GM21360 (cell line): ENCODE results near the gene CHST5.
"Not testable (repeated sequence)": the region's sequence is repeated elsewhere in the genome, so short reads cannot be mapped to it uniquely, and the experiment has no call there.

Source experiments
- ATAC-seq: cut with Tn5 transposase; IDR thresholded peaks from one replicate; pipeline ENCODE4 v1.9.1; 2021; ENCODE audit warnings: mild to moderate bottlenecking, moderate library complexity; ENCODE audit not compliant: unreplicated experiment

Gene CHST5

DNA sequence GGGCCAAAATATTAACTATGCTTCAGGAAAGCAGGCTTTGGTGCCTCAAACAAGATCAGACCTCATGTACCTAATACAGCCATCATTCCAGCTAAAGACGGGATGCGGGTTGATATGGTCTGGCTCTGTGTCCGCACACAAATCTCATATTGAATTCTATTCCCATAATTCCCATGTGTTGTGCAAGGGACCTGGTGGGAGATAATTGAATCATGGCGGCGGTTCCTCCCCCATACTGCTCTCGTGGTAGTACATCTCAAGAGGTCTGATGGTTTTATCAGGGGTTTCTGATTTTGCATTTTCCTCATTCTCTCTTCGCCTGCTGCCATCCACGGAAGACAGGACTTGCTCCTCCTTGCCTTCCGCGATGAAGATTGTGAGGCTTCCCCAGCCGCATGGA lies 21.6 kb downstream of the CHST5 start:
- no peak for ATAC-seq

DNA sequence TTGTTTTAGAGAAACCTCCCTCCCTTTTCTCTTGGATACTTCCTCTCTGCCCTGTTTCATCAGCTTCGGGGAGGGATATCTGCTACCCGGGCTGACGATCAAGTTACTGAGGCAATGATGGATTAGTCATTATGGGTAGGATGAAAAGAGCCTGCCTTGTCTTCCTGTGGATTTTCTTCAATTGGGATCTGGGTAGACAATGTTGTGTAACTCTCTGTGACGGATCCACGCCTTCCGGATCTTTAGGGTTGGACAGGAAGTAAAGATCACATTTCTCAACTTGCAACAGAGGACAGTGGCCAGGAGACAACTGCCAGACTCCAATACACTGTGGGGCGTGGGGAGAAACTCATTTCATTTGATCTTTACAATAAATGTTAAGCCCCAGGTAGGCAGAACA lies 29.3 kb downstream of the CHST5 start:
- ATAC-seq, result no peak

DNA sequence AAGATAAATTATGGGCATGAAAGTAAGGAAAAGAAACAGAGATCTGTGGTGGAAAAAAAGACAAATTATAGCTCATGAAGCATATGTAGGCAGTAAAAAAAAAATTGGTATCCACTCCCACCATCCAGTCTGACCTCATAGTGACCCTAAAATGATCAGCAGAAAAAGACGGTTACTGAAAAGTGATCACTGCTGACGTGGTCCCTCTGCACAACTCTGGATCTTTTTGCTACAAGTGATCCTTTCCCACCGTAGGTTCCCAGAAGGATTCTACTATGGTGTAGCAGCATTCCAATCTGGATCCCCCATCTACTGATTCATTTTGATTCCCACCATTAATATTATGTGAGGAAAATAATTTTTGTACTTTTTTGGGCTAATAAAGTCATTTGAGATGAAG lies 29.8 kb downstream of the CHST5 start:
- no peak for ATAC-seq

DNA sequence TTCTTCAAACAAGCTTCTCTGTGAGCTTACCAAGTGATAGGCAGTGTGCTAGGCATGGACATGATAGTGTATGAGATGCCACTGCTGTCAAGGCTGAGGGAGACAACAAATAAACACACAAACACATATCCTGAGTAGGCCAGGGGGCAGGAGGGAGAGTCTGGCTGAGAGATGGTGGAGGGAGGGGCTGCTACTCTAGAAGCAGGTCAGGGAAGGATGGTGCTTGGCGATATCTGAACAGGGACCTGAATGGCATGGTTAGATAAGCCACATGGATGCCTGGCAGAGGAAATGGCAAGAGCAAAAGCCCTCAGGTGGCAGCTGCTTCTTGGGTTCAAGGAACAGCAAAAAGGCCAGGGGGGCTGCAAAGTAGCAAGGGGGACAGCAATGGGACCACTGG lies 32.1 kb downstream of the CHST5 start:
- no peak for ATAC-seq

DNA sequence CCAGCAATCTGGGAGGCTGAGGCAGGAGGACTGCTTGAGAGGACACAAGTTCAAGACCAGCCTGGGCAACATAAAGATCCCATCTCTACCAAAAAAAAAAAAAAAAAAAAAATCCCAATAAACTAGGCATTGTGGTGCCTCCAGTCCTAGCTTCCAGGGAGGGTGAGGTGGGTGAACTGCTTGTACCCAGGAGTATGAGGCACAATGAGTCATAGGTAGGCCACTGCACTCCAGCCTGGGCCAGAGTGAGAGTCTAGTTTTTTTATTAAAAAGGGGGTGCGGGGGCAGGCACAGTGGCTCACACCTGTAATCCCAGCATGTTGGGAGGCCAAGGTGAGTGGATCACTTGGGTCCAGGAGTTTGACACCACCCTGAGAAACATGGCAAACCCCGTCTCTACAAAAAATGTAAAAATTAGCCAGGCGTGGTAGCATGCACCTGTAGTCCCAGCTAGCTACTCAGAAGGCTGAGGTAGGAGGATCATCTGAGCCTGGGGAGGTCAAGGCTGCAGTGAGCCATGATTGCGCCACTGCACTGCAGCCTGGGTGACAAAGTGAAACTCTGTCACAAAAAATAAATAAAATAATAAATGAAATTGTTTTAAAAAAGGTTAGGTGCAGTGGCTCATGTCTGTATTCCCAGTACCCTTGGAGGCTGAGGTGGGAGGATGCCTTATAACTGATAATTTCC lies 32.8 kb downstream of the CHST5 start:
- no peak for ATAC-seq

DNA sequence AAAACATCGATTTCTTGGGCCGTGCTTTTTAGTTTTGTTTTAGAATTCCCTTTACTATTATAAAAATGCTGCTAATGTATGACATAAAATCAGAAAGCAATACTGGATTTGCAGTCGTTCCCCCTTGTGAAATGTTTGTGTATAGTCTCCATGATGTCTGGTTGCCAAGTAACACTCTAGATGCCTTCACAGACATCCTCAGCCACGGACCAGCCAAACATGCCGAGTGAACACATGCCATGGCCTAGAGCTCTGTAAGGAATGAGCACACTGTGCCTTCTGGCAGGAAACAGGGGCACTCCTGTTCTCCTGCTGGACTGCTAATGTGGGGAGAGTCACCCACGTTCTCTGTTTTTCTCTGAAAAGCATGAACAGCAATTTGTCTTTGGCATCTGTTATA lies 34.1 kb downstream of the CHST5 start:
- ATAC-seq, result not testable (repeated sequence)

DNA sequence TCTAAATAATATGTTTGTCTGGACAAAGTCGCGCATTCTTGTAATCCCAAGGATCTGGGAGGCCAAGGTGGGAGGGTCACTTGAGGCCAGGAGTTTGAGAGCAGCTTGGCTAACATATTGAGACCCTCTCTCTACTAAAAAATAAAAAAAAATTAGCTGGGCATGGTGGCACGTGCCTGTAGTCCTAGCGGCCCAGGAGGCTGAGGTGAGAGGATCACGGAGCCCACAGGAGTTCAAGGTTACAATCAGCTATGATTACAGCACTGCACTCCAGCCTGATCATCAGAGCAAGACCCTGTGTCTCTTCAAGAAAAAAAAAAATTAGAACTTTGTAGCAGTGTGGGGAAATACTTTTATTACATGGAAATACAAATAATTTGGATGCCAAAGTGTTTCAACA lies 34.5 kb downstream of the CHST5 start:
- no peak for ATAC-seq

DNA sequence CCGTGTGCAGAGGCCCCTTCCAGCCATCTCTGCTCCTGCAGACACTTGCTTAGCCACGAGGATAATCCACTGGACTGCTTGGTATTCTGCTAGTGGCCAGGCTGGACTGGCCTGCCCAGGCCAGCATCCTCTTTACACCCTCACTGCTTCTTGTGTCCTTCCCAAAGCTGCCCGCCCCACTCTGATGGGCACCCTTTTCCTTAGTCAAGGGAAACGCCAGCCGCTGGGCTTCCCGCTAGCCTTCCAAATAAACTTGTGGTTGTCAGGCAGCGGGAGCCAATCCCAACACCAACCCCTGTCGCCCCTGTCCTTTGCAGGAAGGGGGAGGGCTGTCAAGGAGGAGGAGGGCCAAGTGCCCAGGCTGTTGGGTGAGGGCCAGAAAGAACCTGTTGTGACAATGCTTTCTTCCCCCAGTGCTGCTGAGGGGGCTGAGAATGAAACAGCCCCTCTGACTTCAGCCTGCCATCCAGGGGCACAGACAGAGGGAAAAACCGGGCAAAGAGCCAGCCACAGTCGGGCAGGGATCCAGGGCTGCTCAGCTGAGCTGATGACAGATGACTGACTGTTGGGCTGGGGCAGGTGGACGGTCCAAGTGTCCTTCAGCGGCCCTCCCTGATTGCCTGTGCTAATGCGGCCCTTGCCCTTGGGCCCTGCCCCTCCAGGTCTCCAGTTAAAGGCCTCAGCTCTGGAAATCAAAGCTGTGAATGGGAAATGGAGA lies 37.1 kb downstream of the CHST5 start:
- not testable (repeated sequence) for ATAC-seq

DNA sequence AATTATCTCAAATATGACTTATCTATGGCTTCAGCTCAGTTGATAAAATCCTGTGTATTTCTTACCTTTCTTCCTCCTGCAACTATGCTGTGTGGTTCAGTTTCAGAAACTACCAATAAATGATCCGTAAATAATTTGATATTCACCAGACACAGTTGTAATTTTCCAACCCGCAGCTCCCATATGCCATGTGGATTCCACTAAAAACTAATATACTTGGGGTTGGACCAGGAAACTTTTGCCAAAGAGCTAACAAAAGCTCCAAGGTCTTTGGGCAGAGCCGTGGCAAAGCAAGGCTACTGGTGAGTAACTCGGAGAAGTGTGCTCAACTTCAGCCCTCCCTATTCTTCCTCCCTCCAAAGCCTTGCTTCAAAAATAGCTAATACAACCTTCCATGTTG lies 38.4 kb downstream of the CHST5 start:
- ATAC-seq, result no peak

DNA sequence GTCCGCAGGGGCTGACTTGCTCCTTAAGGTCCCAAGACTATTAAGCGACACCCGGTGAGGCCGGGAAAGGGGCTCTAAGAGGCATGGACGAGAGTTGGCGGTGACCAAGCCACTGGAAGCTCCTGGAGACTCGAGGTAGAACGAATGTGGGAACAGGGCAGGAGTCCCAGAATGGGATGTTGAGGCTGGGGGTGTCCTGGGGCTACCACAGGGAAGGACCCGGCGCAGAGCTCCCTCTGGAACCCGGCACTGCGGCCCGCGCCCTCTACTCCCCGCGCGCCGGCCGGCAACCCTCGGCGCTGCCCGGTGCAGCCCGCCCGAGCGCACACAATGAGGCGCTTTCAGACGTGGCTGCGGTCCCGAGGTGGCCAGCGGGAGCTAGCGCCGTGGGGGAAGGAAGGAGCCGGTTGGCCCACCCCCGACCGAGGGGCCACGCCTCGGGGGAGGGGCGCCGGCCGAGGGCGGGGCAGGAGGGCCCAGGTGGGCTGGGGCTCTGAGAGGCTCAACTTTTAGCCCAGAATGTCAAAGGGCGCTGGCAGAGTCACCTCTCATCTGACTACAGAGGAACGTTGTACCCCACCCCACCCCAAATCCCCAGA lies 40.7 kb downstream of the CHST5 start, which contains the start of gene CHST6:
TSS of gene CHST6 (minus strand) at position 366 of the 599 bp plus-strand sequence. CDS start 15,613 bp downstream, outside the sequence.
- peak; percentile 72 for ATAC-seq

DNA sequence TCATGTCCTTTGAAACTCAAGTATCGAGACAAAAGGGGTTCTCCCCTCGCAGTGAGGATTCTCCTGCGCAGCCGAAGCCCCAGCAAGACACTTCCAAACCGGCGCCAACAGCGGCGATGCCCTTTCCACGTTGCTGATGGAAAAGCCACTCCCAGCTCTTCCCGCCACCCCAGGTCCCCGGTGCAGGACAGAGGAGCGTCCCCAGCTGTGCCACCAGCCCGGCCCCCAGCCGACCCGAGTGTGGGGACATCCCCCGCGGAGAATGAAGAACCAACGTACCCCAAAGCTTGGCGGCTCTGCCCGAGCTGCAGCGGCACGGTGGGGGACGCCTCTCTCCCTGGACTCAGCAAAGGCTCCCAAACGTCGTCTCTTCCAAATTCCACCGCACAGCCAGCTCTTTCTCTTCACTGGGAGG lies 41.2 kb downstream of the CHST5 start:
- ATAC-seq, result no peak

DNA sequence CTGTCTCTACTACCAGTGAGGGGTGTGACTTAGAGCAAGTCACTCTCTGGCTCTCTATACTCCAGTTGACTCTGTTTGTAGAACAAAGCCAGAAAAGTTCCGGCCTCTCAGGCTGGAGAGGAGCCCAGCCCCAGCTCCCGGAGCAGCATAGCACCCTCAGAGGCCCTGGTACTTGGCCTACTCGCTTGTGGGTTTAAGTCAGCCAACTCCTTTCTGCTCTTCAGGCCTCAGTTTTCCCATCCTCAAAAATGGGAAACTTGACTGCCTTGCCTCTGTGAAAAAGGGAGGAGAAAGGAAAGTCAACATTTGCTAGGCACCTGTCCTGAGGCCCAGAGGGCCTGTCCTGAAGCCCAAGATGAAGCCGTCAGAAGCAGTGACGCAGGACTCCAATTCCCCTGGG lies 41.7 kb downstream of the CHST5 start:
- no peak for ATAC-seq

DNA sequence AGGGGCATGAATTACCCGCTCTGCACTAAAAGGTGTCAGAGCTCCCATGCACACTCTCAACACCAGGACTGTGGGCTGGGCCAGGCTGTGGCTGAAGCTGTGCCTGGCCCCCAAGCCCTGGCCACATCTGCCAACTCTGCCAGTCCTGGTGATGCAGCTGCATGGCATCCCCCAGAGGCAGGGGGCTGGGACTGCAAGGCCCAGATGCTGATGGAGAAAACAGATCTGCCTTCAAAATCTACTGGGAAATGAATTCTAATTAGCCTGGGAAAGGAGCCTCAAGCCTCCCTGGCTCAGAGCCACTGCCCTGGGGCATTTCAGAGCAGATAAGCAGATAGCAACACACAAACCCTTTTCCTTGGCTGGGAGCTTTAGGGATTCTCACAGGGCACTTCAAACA lies 44.0 kb downstream of the CHST5 start:
- peak; percentile 42 for ATAC-seq

DNA sequence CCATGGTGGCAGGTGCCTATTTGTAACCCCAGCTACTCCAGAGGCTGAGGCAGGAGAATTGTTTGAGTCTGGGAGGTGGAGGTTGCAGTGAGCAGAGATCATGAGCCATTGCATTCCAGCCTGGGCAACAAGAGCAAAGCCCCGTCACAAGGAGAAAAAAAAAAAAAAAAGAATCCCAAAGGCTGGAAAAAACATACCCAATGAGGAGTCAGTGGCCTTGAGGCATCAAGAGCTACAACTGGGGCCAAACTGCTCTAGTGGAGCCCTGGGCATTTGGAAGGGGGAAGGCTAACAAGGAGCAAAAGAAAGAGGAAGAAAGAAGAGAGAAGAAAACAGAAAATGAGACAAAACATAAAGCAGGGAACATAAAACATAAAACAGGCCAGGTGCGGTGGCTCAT lies 47.6 kb downstream of the CHST5 start:
- no peak for ATAC-seq

DNA sequence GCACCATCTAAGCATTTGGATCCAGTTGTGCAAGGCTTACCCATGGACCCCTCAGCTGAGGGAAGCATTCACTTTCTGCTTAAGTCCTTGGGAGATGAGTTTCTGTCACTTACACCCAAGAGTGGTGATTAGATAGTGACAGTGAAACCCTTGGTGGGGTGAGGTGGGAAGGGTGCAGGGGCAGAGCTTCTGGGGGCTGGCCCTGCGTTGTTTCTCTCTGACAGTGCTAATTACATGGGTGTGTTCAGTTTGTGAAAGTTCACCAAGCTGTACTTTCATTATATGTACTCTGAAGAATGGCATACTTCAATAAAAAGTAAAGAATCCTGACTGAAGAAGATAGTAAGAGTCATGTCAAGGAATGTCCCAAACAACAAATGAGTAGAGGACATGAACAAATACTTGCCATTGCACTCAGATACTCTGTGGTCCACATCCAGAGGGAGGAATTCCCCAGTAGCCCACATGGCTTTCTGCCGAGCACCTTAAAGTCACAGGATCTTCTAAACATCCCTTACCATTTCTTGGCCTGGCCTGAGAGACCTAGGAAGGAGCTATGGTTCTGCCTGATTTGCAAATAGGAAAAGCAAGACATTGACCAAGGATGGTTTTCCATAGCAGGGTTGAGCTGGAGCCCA lies 49.1 kb downstream of the CHST5 start:
- ATAC-seq, result peak; percentile 51

DNA sequence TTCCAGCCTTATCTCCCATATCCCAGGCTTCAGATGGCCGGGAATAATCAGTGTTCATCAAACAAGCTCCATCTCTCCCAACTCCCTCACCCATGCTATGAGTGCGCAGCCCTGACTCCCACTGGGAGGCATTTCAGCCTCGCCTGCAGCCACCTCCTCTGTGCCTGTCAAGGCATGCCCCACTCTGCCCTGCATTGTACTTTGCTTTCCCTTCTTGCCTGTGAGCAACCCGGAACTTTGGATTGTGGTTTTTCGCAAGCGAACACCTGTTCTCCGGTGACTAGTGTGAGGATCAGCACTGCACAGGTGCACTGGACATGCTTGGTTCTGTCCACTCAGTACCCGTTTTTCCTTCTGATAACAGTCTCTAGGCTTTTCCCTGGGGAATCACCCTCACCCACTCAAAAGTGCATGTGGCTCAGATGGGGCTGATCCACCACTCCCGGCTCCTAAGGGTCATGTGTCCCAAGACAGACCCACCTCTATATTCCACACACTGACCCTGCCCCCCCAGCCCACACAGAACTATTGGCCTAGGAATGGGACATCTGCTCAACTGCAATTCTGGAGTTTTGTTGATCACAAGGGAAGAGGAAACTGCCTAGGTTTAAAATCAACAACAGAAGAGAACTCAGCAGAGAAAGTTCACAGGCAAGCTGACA lies 49.8 kb downstream of the CHST5 start:
- no peak for ATAC-seq

DNA sequence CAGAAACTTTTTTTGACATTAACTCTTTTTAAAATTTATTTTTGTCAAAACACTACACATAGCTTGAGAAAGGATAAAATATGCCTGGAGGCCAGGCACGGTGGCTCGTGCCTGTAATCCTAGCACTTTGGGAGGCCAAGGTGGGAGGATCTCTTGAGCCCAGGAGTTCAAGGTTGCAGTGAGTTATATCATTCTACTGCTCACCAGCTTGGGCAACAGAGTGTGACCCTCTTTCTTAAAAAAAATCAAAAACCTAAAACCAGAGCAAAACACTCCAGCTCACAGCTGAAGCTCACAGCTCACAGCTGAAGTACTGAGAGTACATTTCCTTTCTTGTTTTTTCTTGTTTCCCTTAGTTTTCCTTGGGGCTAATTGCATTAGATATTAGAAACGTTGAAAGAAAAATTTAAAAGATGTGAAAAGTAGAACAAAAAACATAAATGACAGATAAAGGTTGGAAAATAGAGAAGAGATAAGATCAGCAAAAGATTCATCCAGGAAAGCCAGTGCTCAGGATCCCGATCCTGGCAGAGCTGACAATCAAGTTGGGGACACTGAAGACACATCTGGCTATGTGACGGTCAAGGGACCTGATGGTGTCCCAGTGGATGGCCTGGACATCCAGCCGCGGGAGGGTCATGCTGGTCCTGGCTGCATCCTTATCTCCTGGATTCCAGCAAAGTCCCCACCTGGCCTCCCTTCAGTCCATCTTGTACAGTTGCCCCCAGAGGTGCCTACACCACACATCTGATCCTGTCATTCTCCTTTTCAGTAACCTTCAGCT lies 50.5 kb downstream of the CHST5 start:
- ATAC-seq, result peak; percentile 55

DNA sequence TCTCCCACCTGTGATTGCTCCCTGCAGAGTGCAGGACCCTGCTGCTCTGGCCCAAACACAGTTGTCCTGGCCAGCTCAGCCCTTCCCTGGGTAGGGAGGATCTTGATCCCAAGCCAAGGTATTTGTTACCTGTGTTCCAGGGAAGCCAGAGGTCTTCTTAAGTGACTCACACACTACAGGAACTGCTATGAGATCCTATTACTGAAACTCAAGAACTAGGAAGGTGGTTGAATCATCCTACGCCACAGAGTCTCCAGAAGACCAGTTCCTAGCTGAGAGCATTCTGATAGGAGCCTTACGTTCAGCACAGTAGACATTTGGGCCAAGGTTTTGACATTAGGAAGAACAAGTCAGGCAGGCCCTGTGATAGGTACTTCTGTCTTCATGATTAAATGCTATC lies 52.7 kb downstream of the CHST5 start:
- ATAC-seq, result no peak

DNA sequence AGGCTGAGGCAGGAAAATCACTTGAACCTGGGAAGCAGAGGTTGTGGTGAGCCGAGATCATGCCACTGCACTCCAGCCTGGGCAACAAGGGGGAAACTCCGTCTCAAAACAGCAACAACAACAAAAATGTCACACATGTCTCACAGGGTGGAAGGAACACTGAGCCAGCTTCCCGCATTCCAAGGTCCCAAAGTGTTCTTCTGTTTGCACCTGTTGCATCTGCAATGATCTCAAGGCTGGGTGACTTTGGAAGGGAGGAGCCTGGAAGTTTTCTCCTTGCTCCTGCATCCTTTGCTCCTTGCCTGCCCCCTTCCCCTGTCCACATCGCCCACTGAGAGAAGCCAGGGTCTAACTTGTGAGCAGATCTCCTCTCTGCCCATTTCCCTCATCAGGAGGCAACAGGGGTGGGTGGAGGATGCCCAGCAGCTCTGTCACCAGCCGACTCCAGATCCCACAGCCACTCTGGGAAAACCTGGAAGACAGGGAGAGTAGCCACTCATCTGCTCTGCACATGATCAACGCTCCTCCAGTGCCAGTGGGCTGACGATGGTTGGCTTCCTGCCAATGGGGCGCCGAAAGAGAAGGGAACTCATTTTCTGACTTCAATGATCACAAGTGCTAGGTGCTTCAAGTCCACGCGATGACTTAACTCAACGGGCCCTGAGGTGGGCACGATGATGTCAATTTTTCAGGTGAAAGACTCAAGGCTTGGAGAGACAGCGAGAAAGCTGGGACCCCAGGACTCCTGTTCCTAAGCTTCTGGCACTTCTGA lies 53.3 kb downstream of the CHST5 start:
- ATAC-seq, result no peak

DNA sequence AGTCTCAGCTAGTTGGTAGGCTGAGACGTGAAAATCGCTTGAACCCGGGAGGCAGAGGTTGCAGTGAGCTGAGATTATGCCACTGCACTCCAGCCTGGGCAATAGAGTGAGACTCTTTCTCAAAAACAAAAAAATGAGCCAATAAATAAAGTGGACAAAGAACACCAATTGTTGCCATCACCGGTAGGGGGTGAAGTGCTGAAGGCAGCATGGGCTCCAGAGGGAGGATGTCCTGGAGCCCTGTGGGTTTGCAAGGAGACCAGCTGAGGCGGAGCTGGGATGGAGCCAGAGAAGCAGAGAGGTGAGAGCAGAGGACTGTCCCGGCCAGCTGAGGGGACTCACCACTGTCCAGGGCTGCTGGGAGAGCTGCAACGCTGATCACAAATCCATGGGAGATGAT lies 54.4 kb downstream of the CHST5 start:
- no peak for ATAC-seq
